Liver (tissue), 9 donors: ENCODE data around the gene EXOG. TPM values are rescaled to one million over a fixed set of nuclear protein-coding genes. Genes with fewer than 3 reads are reported as not detected.
A peak's percentile ranks its signal among the peaks of the same experiment; 100 is the strongest.

ENCODE experiments used
- DNase-seq: peaks from one replicate; pipeline ENCODE4 v3.0.0-alpha.2; 2017; ENCODE audit warnings: low spot score
- H3K27ac ChIP-seq, 2 donors: one replicate each; pipeline ENCODE4 v1.7.0; 2013; ENCODE audit warnings: inconsistent platforms in 2 of 2, low read length in 2 of 2, control low read depth in 1 of 2, low read depth in 1 of 2, mild to moderate bottlenecking in 1 of 2
- H3K27me3 ChIP-seq, 4 donors: one replicate each; pipeline versions ENCODE4 v1.6.1 to v1.7.0; 2013; ENCODE audit warnings: low read length in 3 of 4, inconsistent platforms in 1 of 4, mild to moderate bottlenecking in 1 of 4, moderate library complexity in 1 of 4; ENCODE audit not compliant: control insufficient read depth in 4 of 4, insufficient read depth in 4 of 4
- H3K36me3 ChIP-seq, 4 donors: one replicate each; pipeline versions ENCODE4 v1.6.1 to v1.7.0; 2013; ENCODE audit warnings: low read length in 3 of 4, mild to moderate bottlenecking in 3 of 4, low read depth in 1 of 4, moderate library complexity in 1 of 4; ENCODE audit not compliant: control insufficient read depth in 4 of 4, insufficient read depth in 3 of 4
- H3K4me1 ChIP-seq, 4 donors: one replicate each; pipeline versions ENCODE4 v1.6.1 to v1.7.0; 2013; ENCODE audit warnings: low read length in 3 of 4, mild to moderate bottlenecking in 3 of 4, moderate library complexity in 1 of 4; ENCODE audit not compliant: control insufficient read depth in 4 of 4, insufficient read depth in 4 of 4
- H3K4me3 ChIP-seq, 3 donors: one replicate each; pipeline versions ENCODE4 v1.6.1 to v1.7.0; 2013; ENCODE audit warnings: low read length in 3 of 3, control low read depth in 1 of 3, low read depth in 1 of 3, mild to moderate bottlenecking in 1 of 3
- H3K9ac ChIP-seq, 2 donors: one replicate each; pipeline ENCODE4 v1.7.0; 2013; ENCODE audit warnings: low read length in 2 of 2, mild to moderate bottlenecking in 2 of 2, moderate library complexity in 2 of 2, control low read depth in 1 of 2, low read depth in 1 of 2
- H3K9me3 ChIP-seq, 4 donors: one replicate each; pipeline versions ENCODE4 v1.6.1 to v1.7.0; 2013; ENCODE audit warnings: low read length in 3 of 4; ENCODE audit not compliant: control insufficient read depth in 4 of 4
- ATF3 ChIP-seq: IDR thresholded peaks from 2 replicates; pipeline ENCODE4 v1.6.1; 2016; ENCODE audit warnings: antibody characterized with exemption
- CTCF ChIP-seq: fragments of 150-350 bp; IDR thresholded peaks from 2 replicates; pipeline ENCODE4 v1.5.1; 2017; ENCODE audit warnings: improper control_type of control experiment, low read depth, low read length; ENCODE audit not compliant: missing input control
- EGR1 ChIP-seq, 2 donors: IDR thresholded peaks; 2 replicates each; pipeline ENCODE4 v1.6.1; 2016 to 2018; ENCODE audit warnings: antibody characterized with exemption in 2 of 2, low read depth in 2 of 2
- FOXA1 ChIP-seq: IDR thresholded peaks from 2 replicates; pipeline ENCODE4 v1.6.1; 2016; ENCODE audit warnings: antibody characterized with exemption
- GABPA ChIP-seq, 2 donors: IDR thresholded peaks in 1 of 2; conservative IDR thresholded peaks in 1 of 2; 2 replicates each; pipeline ENCODE4 v1.6.1; 2016; ENCODE audit warnings: antibody characterized with exemption in 2 of 2, mild to moderate bottlenecking in 1 of 2, moderate library complexity in 1 of 2
- HNF4A ChIP-seq, 2 donors: conservative IDR thresholded peaks; 2 replicates each; pipeline ENCODE4 v1.6.1; 2016; ENCODE audit warnings: antibody characterized with exemption in 2 of 2, mild to moderate bottlenecking in 2 of 2
- JUND ChIP-seq, 2 donors: IDR thresholded peaks; 2 replicates each; pipeline ENCODE4 v1.6.1; 2016; ENCODE audit warnings: antibody characterized with exemption in 2 of 2
- MAX ChIP-seq: IDR thresholded peaks from 2 replicates; pipeline ENCODE4 v1.6.1; 2016; ENCODE audit warnings: antibody characterized with exemption
- RAD21 ChIP-seq, 2 donors: IDR thresholded peaks; 2 replicates each; pipeline ENCODE4 v1.6.1; 2016; ENCODE audit warnings: antibody characterized with exemption in 2 of 2, mild to moderate bottlenecking in 2 of 2
- RXRA ChIP-seq, 2 donors: IDR thresholded peaks; 2 replicates each; pipeline ENCODE4 v1.6.1; 2017 to 2018; ENCODE audit warnings: antibody characterized with exemption in 2 of 2, mild to moderate bottlenecking in 1 of 2
- SP1 ChIP-seq: IDR thresholded peaks from 2 replicates; pipeline ENCODE4 v1.6.1; 2018; ENCODE audit warnings: antibody characterized with exemption, mild to moderate bottlenecking
- YY1 ChIP-seq: IDR thresholded peaks from 2 replicates; pipeline ENCODE4 v1.6.1; 2016; ENCODE audit warnings: antibody characterized with exemption, mild to moderate bottlenecking
- ZBTB33 ChIP-seq: IDR thresholded peaks from 2 replicates; pipeline ENCODE4 v1.6.1; 2016; ENCODE audit warnings: antibody characterized with exemption
- whole genome bisulfite sequencing: extraction: QIAGEN DNeasy Blood & Tissue Kit; methylation state at CpG from one replicate; pipeline ENCODE4 v1.1.7; 2013; 5-methylcytosine and 5-hydroxymethylcytosine counted together
- polyA plus RNA-seq, 2 donors: library from polyadenylated mRNA; stranded (reverse) in 1 of 2; unstranded in 1 of 2; fragments of 200-250 nt in 1 of 2; fragments of >200 nt in 1 of 2; fragmentation: Nextera tagmentation in 1 of 2; extraction: Ambion mirVana in 1 of 2; gene quantifications; one replicate each; pipeline versions ENCODE4 v1.2.1 to v1.2.3, GENCODE V29; 2013 to 2015
- total RNA-seq, 2 donors: library from RNA; depleted of rRNA; stranded (reverse); fragments of >200 nt; gene quantifications; one replicate each; pipeline ENCODE4 v1.2.3, GENCODE V29; 2014
- donor health status: healthy.
- donor health status: healthy.
- donor health status: healthy.
- donor health status: healthy.
- donor health status: healthy.

EXOG gene
- total and polyA plus RNA-seq, 4 donors, result 2.1 to 4.4 (median 3.9) TPM

- Histone ChIP-seq H3K36me3 (no peaks in the 10 kb centered on the region), H3K27ac (no peak overlapping the region), H3K9me3 (no peaks in the 10 kb centered on the region), H3K4me1 (no peaks in the 10 kb centered on the region), H3K9ac (no peak overlapping the region), H3K27me3 (no peaks in the 10 kb centered on the region), H3K4me3 (no peak overlapping the region)
- 95% methylated on average over 33 of the region's 33 CpGs for WGBS
- peak; percentile 24 for DNase-seq
- no peak for TF ChIP-seq YY1
These were observed 54.1 kb downstream of the EXOG start for GRCh38 chr3:38549957-38550840.

- Histone ChIP-seq H3K9ac (no peak overlapping the region), H3K27ac (no peak overlapping the region), H3K27me3 (no peaks in the 10 kb centered on the region), H3K9me3 (no peaks in the 10 kb centered on the region), H3K36me3 (no peaks in the 10 kb centered on the region), H3K4me3 (no peak overlapping the region), H3K4me1 (no peaks in the 10 kb centered on the region)
- 95% methylated on average over 30 of the region's 30 CpGs for WGBS
- DNase-seq, result no peak
- no peak for TF ChIP-seq RAD21 (IDR thresholded peaks at IDR 0.05)
- TF ChIP-seq SP1, result no peak
- TF ChIP-seq GABPA (IDR thresholded peaks at IDR 0.05 in 1 of 2, conservative IDR thresholded peaks at IDR 0.05 in 1 of 2), result no peak
- TF ChIP-seq ATF3, result no peak
- no peak for TF ChIP-seq FOXA1
- no peak for TF ChIP-seq ZBTB33
- TF ChIP-seq JUND (IDR thresholded peaks at IDR 0.05), result no peak
- no peak for TF ChIP-seq YY1
- no peak for TF ChIP-seq MAX
- no peak for TF ChIP-seq EGR1 (IDR thresholded peaks at IDR 0.05; ENCODE audit: low read depth in 2 of 2)
These were observed 55.1 kb downstream of the EXOG start for GRCh38 chr3:38551026-38551832.

- H3K36me3 ChIP-seq, result no peaks in the 10 kb centered on the region
- no peaks in the 10 kb centered on the region for H3K4me1 ChIP-seq
- no peak overlapping the region for H3K27ac ChIP-seq
- no peaks in the 10 kb centered on the region for H3K27me3 ChIP-seq
- H3K4me3 ChIP-seq, result no peak overlapping the region
- no peak for TF ChIP-seq FOXA1
- no peak for TF ChIP-seq HNF4A (conservative IDR thresholded peaks at IDR 0.05)
- no peak for TF ChIP-seq RXRA (IDR thresholded peaks at IDR 0.05)
- TF ChIP-seq CTCF, result no peak
- 73% methylated on average over 6 of the region's 6 CpGs for WGBS
- no peak for DNase-seq
- no peaks in the 10 kb centered on the region for H3K9me3 ChIP-seq
- no peak overlapping the region for H3K9ac ChIP-seq
These were observed 56.2 kb downstream of the EXOG start for GRCh38 chr3:38552364-38552763.
